Activated B cell treated with CpG ODN at 0.5 μM for 24 hours (primary cell): ENCODE measurements around the gene SASH1. TPM values are rescaled to one million over a fixed set of nuclear protein-coding genes. Genes with fewer than 3 reads are reported as not detected.

Experiments
- ATAC-seq: fragments of 200-7000 bp; cut with Tn5 transposase; one replicate; pipeline ENCODE4 v1.10.0; 2021; ENCODE audit warnings: low read depth, mild to moderate bottlenecking, moderate library complexity
- CTCF ChIA-PET: fragments of 350-600 bp; sonication (Branson Sonifier 250); formaldehyde crosslinking; loops from one replicate; lab custom pipeline; 2021; ENCODE audit warnings: antibody characterized with exemption; lab: Charles Lee
- POLR2A ChIA-PET: fragments of 350-600 bp; sonication (Branson Sonifier 250); formaldehyde crosslinking; loops from one replicate; lab custom pipeline; 2021; ENCODE audit warnings: antibody characterized with exemption; lab: Charles Lee
- DNase-seq: peaks from one replicate; pipeline ENCODE4 v3.0.0; 2022
- H3K27ac Mint-ChIP-seq: one replicate; pipeline ENCODE4 v1.8.0; 2020; ENCODE audit warnings: mixed read lengths
- H3K27me3 Mint-ChIP-seq: one replicate; pipeline ENCODE4 v1.8.0; 2021; ENCODE audit warnings: mixed read lengths
- H3K36me3 Mint-ChIP-seq: one replicate; pipeline ENCODE4 v1.8.0; 2021; ENCODE audit warnings: low read depth, mixed read lengths
- H3K4me1 Mint-ChIP-seq: one replicate; pipeline ENCODE4 v1.8.0; 2021; ENCODE audit warnings: mixed read lengths
- H3K4me3 Mint-ChIP-seq: one replicate; pipeline ENCODE4 v1.8.0; 2020; ENCODE audit warnings: mild to moderate bottlenecking, mixed read lengths
- H3K9me3 Mint-ChIP-seq: one replicate; pipeline ENCODE4 v1.8.0; 2020; ENCODE audit warnings: mixed read lengths
- intact Hi-C: fragments of 100-400 bp; cut with micrococcal nuclease; formaldehyde crosslinking; loops from one replicate; pipeline ENCODE4 v1.15.1; 2024
- total RNA-seq: library from RNA; stranded (reverse); gene quantifications from 2 replicates; pipeline ENCODE4 v1.2.3, GENCODE V29; 2022
- TF ChIP-seq, protein P1 (sequence below): fragments of 200-600 bp; IDR thresholded peaks from one replicate; pipeline ENCODE4 v1.8.0; 2022; ENCODE audit warnings: antibody characterized with exemption, mild to moderate bottlenecking

The SASH1 gene
- total RNA-seq, 1 donor from 2014 or later, result 0.49 TPM

- no peak overlapping the region for H3K27ac Mint-ChIP-seq
- no peaks in the 10 kb centered on the region for H3K36me3 Mint-ChIP-seq
- peaks cover 12% of the 10 kb centered on the region for H3K27me3 Mint-ChIP-seq
- no peak overlapping the region for H3K4me3 Mint-ChIP-seq
- no peaks in the 10 kb centered on the region for H3K9me3 Mint-ChIP-seq
- ChIA-PET POLR2A (no interaction called here), CTCF (no interaction called here)
- H3K4me1 Mint-ChIP-seq, result no peaks in the 10 kb centered on the region
- intact Hi-C loops, result no loop called here
- ATAC-seq, result no peak
- TF ChIP-seq, protein P1, sequence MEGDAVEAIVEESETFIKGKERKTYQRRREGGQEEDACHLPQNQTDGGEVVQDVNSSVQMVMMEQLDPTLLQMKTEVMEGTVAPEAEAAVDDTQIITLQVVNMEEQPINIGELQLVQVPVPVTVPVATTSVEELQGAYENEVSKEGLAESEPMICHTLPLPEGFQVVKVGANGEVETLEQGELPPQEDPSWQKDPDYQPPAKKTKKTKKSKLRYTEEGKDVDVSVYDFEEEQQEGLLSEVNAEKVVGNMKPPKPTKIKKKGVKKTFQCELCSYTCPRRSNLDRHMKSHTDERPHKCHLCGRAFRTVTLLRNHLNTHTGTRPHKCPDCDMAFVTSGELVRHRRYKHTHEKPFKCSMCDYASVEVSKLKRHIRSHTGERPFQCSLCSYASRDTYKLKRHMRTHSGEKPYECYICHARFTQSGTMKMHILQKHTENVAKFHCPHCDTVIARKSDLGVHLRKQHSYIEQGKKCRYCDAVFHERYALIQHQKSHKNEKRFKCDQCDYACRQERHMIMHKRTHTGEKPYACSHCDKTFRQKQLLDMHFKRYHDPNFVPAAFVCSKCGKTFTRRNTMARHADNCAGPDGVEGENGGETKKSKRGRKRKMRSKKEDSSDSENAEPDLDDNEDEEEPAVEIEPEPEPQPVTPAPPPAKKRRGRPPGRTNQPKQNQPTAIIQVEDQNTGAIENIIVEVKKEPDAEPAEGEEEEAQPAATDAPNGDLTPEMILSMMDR, result no peak
- no peak for DNase-seq
These were observed 70.9 kb downstream of the SASH1 start for GRCh38 chr6:148413321-148414091.

GRCh38 chr6:148414092-148414489, 71.5 kb downstream of the SASH1 start:
- TF ChIP-seq, protein P1, result no peak
- ChIA-PET CTCF (no interaction called here), POLR2A (no interaction called here)
- intact Hi-C loops, result no loop called here
- Mint-ChIP-seq H3K27me3 (peaks cover 12% of the 10 kb centered on the region), H3K9me3 (no peaks in the 10 kb centered on the region), H3K27ac (no peak overlapping the region), H3K36me3 (no peaks in the 10 kb centered on the region), H3K4me1 (no peaks in the 10 kb centered on the region), H3K4me3 (no peak overlapping the region)
- ATAC-seq (no peak), DNase-seq (no peak)

DNA sequence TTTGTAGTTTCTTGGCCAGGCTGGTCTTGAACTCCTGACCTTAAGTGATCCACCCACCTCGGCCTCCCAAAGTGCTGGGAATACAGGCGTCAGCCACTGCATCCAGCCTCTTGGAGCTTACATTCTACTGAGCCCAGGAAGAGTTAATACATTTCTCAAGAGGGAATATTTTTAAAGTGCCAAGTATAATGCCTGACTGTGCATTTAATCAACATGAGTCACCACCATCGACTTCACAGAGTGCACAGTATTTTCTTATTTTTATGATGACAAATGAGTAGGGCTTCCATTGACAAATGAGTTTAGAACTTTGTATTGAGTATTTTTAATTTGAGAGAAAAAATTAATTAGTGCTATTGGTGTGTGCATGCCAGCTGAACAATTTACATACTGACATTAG, 72.2 kb downstream of the SASH1 start:
- H3K27ac Mint-ChIP-seq, result no peak overlapping the region
- no peaks in the 10 kb centered on the region for H3K4me1 Mint-ChIP-seq
- no peaks in the 10 kb centered on the region for H3K9me3 Mint-ChIP-seq
- TF ChIP-seq, protein P1, result no peak
- intact Hi-C loops, result no loop called here
- peaks cover 12% of the 10 kb centered on the region for H3K27me3 Mint-ChIP-seq
- no peaks in the 10 kb centered on the region for H3K36me3 Mint-ChIP-seq
- no peak for ATAC-seq
- H3K4me3 Mint-ChIP-seq, result no peak overlapping the region
- POLR2A ChIA-PET, result no interaction called here
- CTCF ChIA-PET, result no interaction called here
- DNase-seq, result no peak

DNA sequence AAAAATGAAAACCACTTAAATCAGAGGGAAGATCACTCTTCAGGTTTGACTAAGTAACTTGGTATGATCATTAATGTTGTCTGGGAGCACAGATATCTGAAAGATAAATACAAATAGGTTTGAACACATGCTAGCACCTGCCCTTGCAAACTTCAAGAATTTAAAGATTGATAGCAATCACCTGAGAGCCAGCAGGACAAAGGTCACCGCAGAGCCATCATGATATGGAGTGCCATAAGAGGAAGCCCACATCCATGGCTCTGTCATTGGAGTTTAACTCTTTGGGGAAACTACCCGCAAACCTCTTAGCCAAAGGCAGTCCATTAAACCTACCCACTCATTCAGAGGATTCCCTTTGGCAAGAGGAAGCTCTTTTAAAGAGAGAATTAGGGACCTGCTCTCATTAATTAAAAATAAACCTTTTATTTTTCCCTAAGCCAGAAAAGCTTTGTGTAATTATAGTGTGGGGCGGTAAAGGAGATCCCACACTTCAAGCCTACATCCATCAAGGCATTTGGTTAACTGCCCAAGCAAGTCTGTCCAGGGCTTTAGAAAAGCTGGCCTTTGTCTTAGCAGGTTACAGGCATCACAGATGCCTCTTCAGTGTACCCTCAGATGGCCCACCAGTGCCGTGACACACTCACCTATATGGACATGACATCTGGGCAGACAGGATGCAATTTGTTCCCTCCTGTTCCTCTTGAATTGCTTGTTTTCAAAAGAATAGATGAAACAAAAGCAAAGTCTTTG, 73.0 kb downstream of the SASH1 start:
- DNase-seq, result no peak
- POLR2A ChIA-PET, result no interaction called here
- TF ChIP-seq, protein P1, result no peak
- Mint-ChIP-seq H3K9me3 (no peaks in the 10 kb centered on the region), H3K4me3 (no peak overlapping the region), H3K27ac (no peak overlapping the region), H3K4me1 (no peaks in the 10 kb centered on the region), H3K27me3 (peaks cover 12% of the 10 kb centered on the region), H3K36me3 (no peaks in the 10 kb centered on the region)
- no peak for ATAC-seq
- intact Hi-C loops, result no loop called here
- CTCF ChIA-PET, result no interaction called here

DNA sequence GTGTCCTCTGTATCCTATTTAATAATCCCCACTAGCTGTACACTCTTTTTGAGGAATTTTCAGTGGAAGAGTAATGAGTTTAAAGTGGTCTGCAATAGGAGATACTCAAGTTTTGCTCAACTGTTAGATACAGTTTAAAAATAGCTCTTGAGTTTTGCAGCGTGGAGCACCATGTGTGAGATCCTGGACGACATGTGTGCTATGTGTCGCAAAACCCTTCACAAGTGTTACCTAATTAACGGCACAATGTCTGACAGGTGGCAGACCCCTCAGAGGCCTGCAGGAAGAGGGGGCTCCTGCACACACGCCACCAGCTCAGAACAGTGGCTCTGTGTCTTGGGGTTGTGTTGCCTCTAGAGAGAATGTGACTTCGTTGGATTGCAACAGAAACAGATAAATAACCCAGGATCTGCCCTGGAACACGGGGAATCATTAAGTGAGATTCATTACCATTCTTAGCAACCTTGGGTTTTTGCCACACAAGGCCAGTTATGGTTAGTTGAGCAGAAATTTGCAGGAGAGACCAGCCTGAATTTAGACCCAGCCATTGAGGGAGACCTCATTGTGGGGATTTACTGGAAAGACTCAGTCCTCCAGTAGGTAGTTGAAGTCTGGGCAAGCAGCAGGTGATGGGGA, 73.8 kb downstream of the SASH1 start:
- Mint-ChIP-seq H3K27ac (no peak overlapping the region), H3K9me3 (no peaks in the 10 kb centered on the region), H3K4me1 (no peaks in the 10 kb centered on the region), H3K36me3 (no peaks in the 10 kb centered on the region), H3K27me3 (peaks cover 12% of the 10 kb centered on the region), H3K4me3 (no peak overlapping the region)
- TF ChIP-seq, protein P1, result no peak
- intact Hi-C loops, result no loop called here
- no peak for ATAC-seq
- ChIA-PET CTCF (no interaction called here), POLR2A (no interaction called here)
- no peak for DNase-seq
